Activated CD4-positive, alpha-beta T cell treated with anti-CD3 and anti-CD28 coated beads for 4 hours (primary cell): Measurements from ENCODE around the gene ZNF44.
"Not testable (repeated sequence)": the region's sequence is repeated elsewhere in the genome, so short reads cannot be mapped to it uniquely, and the experiment has no call there.

Experiments used
- DNase-seq, 2 donors: peaks; one replicate each; pipeline ENCODE4 v3.0.0-alpha.2; 2020

The ZNF44 gene

DNA sequence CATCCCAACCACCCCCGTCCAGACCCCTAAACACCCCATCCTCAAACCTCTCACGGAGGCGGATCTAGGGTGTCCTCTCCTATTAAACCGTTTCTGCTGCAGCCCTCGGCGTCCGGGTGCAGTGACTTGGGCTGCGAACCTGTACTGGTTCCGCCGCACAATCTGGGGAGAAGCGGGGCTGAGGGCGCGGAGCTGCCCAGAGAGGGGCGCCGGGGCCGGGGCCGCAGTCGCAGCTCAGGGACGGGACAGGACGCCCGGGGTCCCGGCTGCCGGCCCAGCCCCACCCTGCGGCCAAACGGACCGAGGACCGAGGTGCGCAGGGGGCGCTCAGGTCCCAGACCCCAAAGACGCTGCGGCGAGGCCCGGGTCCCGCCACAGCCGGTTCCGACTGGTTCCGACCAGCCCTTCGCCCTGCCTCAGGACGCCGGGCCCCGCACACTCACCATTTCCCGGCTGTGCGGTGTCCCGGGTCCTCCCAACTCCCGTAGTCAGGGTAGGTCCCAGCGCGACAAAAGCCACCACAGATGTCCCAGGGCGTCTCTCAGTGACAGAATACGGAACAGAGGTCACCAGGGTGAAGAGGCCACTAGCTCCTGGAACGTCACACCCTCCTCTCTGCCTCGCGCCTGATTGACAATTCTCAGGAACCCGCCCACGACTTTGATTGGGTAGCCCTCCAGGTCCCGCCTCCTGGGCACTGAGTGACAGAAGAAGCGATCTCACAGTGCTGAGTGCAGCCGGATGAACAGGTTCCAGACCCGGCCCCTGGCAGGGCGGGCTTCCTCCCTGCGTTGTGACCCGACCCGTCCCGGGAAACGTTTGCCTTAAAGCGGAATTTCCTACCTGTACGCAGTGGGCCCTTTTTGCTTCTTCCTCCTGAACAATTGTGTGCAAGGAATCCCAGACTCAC is at the start of gene ZNF44:
Gene ZNF44 (minus strand): TSS at position 635 of the 910 bp plus-strand sequence. CDS start 189 bp downstream, at position 446.
- DNase-seq: peak; percentile 94 to 97

DNA sequence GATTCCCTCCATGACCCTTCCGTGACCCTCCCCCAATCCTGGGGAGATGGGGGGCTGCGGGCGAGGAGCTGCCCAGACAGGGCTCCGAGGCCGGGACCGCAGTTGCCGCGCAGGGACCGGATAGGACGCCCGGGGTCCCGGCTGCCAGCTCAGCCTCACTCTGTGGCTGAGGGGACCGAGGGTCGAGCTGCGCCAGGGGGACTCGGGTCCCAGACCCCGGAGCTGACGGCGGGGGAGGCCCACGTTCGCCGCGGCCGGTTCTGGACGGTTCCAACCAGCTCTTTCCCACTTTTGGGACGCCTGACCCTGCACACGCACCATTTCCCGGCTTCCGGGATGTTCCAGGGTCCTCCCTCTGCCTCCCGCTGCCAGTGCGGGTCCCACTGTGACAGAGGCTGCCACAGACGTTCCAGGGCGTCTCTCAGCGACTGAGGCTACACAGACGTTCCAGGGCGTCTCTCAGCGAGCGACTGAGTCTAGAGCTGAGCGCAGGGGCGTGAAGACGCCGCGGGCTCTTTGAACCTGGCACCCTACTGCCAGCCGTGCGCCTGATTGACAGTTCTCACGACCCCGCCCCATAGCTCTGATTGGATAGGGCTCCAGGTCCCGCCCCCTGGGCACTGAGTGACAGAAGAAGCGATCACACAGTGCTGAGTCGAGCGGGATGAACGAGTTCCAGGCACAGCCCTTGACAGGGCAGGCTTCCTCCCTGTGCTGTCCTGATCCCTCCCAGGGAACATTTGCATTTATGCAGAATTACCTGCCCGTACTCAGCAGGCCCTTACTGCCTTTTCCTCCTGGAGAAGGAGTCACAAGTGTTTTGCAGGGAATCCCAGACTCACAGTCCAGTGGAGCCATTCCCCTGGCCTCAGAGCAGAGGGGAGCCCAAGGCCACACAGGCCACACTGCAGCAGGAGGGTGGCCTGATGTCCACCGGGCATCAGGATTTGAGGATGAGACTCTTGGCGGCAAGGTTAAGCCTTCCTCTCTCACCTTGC is 38.8 kb upstream of the ZNF44 start, which contains the start of gene ZNF563:
Gene ZNF563 (minus strand): TSS at position 472 of the 998 bp plus-strand sequence. CDS start 151 bp downstream, at position 321.
- peak; percentile 98 to 99 for DNase-seq

DNA sequence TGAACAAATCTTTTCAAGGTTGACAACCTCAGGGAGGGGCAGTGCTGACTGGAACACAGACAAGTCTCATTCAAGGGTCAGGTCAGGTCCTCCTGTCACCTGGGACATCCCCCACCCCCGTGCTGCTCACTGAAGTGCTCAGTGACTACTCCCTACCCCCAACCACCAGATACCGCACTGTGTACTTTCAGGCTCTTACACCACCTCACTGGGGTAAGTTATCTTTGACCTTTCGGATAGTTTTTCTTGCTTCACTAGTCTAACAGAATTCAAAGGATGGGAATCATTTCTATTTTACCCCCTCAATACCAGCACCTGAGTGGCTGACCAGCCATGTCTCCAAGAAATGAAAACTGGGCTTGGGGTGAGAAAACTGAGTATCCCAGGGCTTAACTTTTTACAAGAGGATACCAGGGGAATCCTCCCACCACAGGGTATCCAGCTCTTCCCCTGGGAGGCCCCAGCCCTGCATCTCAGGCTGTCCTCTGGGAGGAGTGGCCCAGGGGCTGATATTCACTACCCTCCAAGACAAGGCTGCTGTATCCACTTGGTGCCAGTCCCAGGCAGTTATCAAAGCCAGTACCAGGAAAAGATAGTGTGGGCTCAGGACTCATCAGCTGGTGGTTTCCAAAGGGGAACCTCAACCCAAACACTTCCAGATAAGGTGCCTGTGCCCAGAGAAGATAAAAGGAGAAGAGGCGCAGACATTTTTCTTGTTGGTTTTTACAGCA is 36.7 kb upstream of the ZNF44 start:
- peak; percentile 78 to 85 for DNase-seq

DNA sequence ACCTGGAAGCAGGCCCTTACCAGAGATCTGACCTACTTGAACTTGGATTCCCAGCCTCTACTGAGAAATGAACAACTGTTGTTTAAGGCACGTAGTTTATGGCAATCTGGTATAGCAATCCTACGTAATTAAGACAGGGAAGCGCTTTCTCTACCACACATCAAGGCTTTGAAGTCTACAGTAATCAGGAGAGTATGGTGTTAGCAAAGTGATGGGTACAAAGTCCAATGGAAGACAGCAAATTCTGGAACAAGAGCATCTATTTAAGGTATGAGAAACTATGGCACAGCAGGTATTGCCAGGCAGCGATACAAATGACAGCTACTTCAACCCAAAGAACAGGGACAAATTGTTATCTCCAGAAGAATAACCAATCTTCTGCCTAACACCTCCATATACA is 35.7 kb upstream of the ZNF44 start:
- DNase-seq: no peak

DNA sequence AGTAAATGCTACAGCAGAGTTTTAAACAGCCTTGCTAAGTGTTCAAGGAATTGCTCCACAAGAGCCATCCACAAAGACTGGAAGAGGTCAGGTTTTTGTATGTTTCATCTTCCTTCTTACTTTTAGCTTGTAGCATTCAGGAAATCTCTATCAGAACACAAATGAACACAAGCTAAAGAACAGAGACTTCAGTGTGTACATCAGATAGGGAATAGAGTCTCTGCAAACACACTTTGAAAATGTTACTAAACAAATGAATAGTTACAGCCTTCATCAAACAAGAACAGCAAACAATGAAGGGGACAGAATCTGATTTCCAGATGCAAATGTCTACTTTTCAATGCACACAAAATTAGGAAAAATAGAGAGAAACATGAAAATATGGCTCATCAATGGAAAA is 31.0 kb upstream of the ZNF44 start:
- DNase-seq: no peak

DNA sequence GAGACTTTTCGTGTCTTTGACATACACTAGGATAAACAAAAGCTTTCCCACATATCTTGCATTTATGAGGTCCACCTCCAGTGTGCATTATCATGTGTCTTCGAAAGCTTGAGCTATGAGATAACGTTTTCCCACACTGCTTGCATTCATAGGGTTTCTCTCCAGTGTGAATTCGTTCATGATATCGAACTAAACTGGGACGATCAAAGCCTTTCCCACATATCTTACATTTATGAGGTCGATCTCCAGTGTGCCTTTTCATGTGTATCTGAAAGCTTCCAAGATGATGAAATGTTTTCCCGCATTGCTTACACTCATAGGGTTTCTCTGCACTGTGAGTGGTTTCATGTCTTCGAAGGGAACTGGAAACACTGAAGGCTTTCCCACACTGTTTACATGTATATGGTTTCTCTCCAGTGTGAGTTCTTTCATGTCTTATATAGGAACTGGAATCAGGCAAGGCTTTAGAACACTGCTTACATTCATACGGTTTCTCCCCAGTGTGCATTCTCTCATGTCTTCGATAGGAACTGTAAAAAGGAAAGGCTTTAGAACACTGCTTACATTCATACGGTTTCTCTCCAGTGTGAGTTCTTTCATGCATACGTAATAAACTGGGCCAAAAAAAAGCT is 24.2 kb upstream of the ZNF44 start:
- DNase-seq: no peak

DNA sequence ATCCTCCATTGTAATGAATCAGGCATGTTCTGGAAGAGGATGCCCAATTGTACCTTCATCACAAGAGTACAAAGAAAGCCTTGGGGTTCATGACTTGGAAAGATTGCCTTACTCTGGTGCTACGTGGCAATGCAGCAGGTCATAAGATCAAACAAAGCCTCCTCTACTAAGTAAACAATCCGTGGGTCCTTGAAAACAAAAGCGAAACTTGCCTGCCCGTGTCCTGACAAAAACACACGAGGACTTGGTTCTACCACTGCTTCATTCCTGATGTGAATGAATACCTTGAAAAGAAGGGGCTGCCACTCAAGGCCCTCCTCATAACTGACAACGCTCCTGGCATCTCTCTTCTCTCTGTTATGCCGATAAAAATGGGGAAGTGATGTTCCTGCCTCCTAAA is 19.9 kb upstream of the ZNF44 start:
- DNase-seq: no peak

DNA sequence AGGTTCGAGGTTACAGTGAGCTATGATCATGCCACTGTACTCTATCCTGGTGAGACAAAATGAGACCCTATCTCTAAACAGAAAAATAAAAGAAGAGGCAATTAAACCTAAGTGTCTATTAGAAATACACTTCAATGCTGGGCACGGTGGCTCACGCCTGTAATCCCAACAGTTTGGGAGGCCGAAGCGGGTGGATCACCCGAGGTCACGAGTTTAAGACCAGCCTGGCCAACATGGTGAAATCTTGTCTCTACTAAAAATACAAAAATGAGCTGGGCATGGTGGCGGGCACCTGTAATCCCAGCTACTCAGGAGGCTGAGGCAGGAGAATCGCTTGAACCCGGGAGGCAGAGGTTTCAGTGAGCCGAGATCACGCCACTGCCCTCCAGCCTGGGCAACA is 14.2 kb upstream of the ZNF44 start:
- DNase-seq: not testable (repeated sequence)

DNA sequence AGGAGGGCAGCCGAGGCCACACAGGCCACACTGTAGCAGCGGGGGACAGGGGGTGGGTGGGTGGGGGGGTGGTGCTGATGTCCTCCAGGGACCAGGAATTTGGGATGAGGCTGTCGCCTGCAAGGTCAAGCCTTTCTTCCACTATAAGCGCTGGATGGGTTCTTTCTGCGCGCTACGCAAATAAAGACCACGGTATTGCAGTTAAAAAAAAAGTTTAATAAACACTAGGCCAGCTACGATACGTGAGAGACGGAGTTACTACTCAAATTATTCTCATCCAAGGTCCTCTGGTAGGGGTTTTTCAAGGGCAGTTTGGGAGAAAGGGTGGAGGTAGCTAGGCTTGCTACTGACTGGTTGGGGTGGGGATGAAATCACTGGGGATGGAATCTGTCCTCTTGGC is 508 bp upstream of the ZNF44 start:
- no peak for DNase-seq

DNA sequence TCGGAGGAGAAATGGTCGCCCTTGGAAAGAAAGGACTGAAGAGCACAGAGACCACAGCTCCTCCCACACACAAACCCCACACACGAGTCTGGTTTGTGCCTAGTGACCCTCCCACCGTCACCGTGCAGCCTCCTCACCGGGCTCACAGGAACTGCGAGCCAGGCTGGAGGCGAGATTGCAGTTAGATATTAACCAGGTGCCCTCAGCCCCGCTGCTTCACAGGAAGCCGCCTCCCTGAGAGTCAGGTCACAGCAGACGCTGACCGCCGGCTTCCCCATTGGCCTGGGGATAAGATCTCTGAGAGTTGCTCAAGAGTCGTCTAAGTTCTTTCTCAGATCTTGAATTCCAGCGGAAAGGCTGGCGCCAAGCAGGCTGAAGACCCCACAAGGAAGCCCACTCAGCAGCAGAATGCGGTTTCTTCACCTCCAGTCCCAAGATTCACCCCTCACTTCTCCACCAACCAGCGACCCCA is 870 bp downstream of the ZNF44 start:
- DNase-seq: peak; percentile 25 to 44

DNA sequence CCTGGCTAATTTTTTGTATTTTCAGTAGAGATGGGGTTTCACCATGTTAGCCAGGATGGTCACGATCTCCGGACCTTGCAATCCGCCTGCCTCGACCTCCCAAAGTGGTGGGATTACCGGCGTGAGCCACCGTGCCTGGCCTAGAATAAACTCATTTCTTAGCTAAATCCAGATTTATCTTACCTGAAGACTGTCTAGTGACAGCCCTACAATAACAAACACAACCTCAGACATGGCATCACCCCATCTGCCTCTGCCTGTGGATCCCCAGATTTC is 5.0 kb downstream of the ZNF44 start:
- DNase-seq: no peak

DNA sequence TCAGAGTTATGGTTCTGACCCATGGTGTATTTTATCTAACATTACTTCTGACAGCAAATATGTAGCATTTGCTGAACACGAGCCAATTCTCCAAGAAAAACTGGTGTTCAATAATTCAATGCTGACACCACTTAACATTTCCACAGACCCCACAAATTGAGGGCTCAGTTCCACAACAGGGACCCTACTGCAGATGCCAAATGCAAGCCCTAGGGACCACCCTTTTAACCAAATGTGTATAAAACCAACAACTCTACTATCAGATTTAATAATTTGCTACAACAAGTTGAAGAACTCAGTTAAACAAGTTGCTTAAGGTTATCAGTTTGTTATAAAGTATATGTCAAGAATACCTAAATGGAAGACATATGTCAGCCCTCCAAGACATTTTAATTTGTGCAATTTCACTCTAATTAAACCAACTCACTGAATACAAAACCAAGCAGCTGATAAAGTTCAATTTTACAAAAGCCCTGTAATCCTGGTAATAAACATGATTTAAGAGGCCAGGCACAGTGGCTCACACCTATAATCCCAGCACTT is 6.7 kb downstream of the ZNF44 start:
- DNase-seq: no peak

DNA sequence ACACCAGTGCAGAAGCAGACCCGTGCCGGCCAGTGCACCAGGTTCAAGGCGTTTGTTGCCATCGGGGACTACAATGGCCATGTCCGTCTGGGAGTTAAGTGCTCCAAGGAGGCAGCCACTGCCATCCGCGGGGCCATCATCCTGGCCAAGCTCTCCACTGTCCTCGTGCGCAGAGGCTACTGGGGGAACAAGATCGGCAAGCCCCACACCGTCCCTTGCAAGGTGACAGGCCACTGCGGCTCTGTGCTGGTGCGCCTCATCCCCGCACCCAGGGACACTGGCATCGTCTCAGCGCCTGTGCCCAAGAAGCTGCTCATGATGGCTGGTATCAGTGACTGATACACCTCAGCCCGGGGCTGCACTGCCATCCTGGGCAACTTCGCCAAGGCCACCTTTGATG is 10.1 kb downstream of the ZNF44 start:
- no peak for DNase-seq

DNA sequence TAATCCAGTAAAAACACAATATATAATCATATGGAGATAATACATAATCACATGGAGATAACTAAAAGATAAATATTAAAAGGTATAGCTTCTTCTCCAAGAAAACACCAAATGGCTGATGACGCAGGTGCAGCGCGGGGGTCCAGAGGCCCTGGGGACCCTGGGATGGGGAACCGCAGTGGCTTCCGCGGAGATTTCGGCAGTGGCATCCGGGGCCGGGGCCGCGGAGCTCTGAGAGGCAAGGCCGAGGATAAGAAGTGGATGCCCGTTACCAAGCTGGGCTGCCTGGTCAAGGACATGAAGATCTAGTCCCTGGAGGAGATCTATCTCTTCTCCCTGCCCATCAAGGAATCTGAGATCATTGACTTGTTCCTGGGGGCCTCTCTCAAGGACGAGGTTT is 10.5 kb downstream of the ZNF44 start:
- no peak for DNase-seq

DNA sequence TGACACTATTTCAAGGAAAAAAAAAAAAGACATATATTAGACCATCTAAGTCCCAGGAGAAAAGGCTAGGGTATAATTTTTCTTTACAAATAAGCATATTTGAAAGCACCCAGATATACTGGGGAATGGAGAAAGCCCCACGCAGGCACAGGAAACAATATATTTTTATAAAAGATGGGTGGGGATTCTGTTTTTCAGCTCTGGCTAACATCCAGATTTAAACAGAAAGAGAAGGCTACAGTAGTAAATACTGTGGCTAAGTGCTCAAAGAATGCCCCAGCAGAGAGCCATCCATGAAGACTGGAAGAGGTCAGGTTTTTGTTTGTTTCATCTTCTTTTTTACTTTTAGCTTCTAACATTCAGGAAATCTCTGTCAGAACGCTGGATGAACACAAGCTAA is 16.0 kb downstream of the ZNF44 start:
- DNase-seq: no peak

DNA sequence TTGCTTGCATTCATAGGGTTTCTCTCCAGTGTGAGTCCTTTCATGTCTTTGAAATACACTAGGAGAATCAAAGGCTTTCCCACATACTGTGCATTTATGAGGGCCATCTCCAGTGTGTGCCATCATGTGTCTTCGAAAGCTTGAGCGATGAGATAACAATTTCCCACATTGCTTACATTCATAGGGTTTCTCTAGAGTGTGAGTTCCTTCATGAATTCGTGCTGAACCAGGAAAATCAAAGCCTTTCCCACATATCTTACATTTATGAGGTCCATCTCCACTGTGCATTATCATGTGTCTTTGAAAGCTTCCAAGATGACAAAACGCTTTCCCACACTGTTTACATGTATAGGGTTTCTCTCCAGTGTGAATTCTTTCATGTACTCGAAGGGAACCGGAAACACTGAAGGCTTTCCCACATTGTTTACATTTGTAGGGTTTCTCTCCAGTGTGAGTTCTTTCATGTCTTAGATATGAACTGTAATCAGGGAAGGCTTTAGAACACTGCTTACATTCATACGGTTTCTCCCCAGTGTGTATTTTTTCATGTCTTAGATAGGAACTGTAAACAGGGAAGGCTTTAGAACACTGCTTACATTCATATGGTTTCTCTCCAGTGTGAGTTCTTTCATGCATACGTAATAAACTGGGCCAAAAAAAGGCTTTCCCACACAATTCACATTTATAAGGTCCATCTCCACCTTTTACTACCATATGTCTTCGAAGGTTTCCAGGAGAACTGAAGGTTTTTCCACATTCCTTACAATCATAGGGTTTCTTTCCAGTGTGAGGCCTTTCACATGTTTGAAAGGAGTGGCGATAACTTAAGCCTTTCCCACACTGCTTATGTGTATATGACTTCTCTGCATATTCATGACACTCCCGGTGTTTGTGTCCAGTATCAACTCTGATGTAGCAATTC is 21.4 kb downstream of the ZNF44 start:
- DNase-seq: no peak

DNA sequence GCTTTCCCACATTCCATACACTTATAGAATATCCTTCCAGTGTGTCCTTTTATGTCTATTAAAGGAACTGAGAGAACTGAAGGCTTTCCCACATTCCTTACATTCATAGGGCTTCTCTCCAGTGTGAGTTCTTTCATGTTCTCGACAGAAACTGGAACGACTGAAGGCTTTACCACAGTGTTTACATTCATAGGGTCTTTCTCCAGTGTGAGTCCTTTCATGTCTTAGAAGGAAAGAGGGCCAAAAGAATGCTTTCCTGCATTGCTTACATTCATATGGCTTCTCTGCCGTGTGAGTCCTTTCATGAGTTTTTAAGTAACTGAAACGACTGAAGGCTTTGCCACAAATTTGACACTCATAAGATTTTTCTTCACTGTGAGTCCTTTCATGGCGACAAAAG is 22.3 kb downstream of the ZNF44 start:
- DNase-seq: no peak

DNA sequence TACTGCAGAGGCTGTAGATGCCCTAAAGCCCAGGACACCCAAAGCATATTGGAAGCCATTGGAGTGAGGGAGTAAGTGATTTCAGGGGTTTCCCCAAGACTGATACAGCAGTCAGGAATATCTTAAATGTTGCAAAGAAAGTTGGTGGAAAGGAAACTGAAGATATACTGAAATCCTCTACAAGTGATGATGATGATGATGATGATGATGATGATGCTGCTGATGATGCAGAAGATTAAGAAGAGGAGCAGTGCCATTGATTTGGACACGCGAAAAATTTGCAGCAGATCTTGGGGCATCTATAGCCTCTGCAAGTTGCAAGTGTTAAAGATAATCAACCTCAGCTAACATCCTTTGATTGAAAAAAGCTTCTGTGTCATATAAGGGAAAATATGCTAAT is 23.8 kb downstream of the ZNF44 start:
- DNase-seq: no peak

DNA sequence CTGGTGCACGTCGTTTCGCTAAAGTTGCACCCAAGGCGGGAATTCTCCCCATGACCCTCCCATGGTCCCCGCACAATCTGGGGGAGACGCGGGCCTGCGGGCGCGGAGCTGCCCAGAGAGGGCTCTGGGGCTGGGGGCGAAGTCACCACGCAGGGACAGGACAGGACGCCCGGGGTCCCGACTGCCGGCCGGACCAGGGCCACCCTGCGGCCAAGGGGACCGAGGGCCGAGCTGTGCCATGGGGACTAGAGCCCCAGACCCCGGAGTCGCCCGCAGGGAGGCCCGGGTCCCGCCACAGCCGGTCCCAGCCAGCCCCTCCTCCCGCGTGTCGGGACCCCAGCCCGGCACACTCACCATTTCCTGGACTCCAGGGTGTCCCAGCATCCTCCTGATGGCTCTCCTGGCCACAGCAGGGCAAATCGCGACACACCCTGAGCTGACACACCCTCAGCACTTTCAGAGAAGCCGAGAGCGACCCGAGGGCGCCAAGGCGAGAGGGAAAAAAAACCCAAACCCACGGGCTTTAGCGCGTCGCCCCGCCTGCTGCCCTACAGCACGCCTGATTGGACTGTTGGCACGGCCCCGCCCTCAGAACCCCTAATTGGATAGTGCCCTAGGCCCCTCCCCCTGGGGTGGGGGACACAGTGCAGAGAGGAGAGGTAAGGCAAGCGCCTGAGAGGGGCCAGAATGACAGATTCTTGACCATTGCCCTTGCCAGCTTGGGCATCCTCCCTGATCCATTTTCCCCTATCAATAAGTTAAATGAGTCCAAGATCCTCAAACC is 28.6 kb downstream of the ZNF44 start:
- DNase-seq: no peak

DNA sequence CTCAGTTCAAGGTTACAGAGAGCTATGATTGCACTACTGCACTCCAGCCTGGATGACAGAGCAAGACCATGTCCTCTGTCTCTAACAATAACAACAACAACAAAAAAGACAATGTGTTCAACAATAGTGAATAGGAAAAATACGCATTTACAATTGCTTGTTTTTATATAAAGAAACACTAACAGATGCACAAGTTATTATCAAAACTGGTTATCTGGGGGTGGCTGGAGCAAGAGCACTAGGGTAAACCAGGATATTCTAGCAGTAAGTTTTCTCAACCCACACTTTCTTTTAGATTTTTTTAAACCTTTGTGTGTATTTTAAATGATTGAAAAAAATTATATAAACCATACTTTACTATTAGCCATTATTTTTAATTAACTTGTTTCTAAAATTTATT is 33.1 kb downstream of the ZNF44 start:
- no peak for DNase-seq
